GM12878 (cell line): Measurements from ENCODE around the gene UHRF1. TPM values are rescaled to one million over a fixed set of nuclear protein-coding genes. Genes with fewer than 3 reads are reported as not detected.
"Not testable (repeated sequence)": the region's sequence is repeated elsewhere in the genome, so short reads cannot be mapped to it uniquely, and the experiment has no call there.

ENCODE experiments used
- ATAC-seq: fragments of 200-7000 bp; cut with Tn5 transposase; 3 replicates; pipeline ENCODE4 v1.9.1; 2020; ENCODE audit warnings: mild to moderate bottlenecking, moderate library complexity
- BruUV-seq: library from RNA; stranded (reverse); fragments of 400-500 nt; replicated peaks from 2 replicates; lab custom pipeline; 2021; lab: Mats Ljungman, UMichigan
- CTCF ChIA-PET: fragments of 300-600 bp; sonication (Branson Sonifier 250); formaldehyde crosslinking; extraction: SDS; loops from one replicate; lab custom pipeline; 2021; ENCODE audit warnings: inconsistent platforms; lab: Yijun Ruan, JAX
- POLR2A ChIA-PET: fragments of 350-600 bp; formaldehyde crosslinking; extraction: SDS; loops from one replicate; lab custom pipeline; 2021; ENCODE audit warnings: inconsistent platforms; lab: Charles Lee
- RAD21 ChIA-PET: fragments of 300-600 bp; sonication (Branson Sonifier 250); formaldehyde crosslinking; loops from one replicate; lab custom pipeline; 2023; ENCODE audit warnings: antibody characterized with exemption; ENCODE audit not compliant: unreplicated experiment; lab: Charles Lee
- SMC1A ChIA-PET: fragments of 300-600 bp; sonication (Branson Sonifier 250); formaldehyde crosslinking; loops from one replicate; lab custom pipeline; 2023; ENCODE audit not compliant: unreplicated experiment, uncharacterized antibody; lab: Charles Lee
- DNase-seq: peaks from one replicate; pipeline ENCODE4 v3.0.0-alpha.2; 2011; ENCODE audit warnings: low read depth, low spot score
- FAIRE-seq: peaks from 3 replicates; lab custom pipeline; 2011; peaks lifted over from hg19 to GRCh38; lab: Jason Lieb, UNC
- H2AFZ ChIP-seq: 2 replicates; pipeline ENCODE4 v1.6.0; 2011; ENCODE audit warnings: low read depth, low read length, control low read depth; ENCODE audit not compliant: control insufficient read depth
- H3K27ac ChIP-seq: 2 replicates; pipeline ENCODE4 v1.5.1; 2011; ENCODE audit warnings: control low read depth; ENCODE audit not compliant: control insufficient read depth, insufficient read depth
- H3K27me3 ChIP-seq, 2 experiments: replicated peaks in 1 of 2; 2 replicates each; pipeline versions ENCODE4 v1.6.0 to v1.6.1; 2011; ENCODE audit warnings: low read length in 1 of 2; ENCODE audit not compliant: control insufficient read depth in 2 of 2, insufficient read depth in 2 of 2
- H3K36me3 ChIP-seq, 2 experiments: 2 replicates each; pipeline ENCODE4 v1.5.1; 2011; ENCODE audit warnings: low read length in 1 of 2; ENCODE audit not compliant: control insufficient read depth in 2 of 2, insufficient read depth in 2 of 2
- H3K4me1 ChIP-seq: 2 replicates; pipeline ENCODE4 v1.6.1; 2011; ENCODE audit warnings: mild to moderate bottlenecking, low read length, moderate library complexity, mixed read lengths; ENCODE audit not compliant: control insufficient read depth, insufficient read depth
- H3K4me2 ChIP-seq: 2 replicates; pipeline ENCODE4 v1.6.0; 2011; ENCODE audit warnings: control low read depth; ENCODE audit not compliant: control insufficient read depth, insufficient read depth
- H3K4me3 ChIP-seq: fragments of 200-600 bp; sonication (generic); 2 replicates; pipeline ENCODE4 v1.5.1; 2016
- H3K79me2 ChIP-seq: 2 replicates; pipeline ENCODE4 v1.6.0; 2011; ENCODE audit warnings: low read length; ENCODE audit not compliant: control insufficient read depth, insufficient read depth
- H3K9ac ChIP-seq: 2 replicates; pipeline ENCODE4 v1.8.0; 2011; ENCODE audit warnings: low read length, control low read depth, mixed read lengths; ENCODE audit not compliant: control insufficient read depth, insufficient read depth
- H3K9me3 ChIP-seq: replicated peaks from 3 replicates; pipeline ENCODE4 v1.5.1; 2011; ENCODE audit warnings: mild to moderate bottlenecking, low read length; ENCODE audit not compliant: control insufficient read depth, insufficient read depth
- H4K20me1 ChIP-seq: 2 replicates; pipeline ENCODE4 v1.6.0; 2011; ENCODE audit not compliant: control insufficient read depth, insufficient read depth
- CBFB ChIP-seq: IDR thresholded peaks from 2 replicates; pipeline ENCODE4 v1.6.1; 2016; ENCODE audit warnings: antibody characterized with exemption, low read depth
- EED ChIP-seq: sonication (generic); IDR thresholded peaks from 2 replicates; pipeline ENCODE4 v1.6.1; 2016; ENCODE audit warnings: antibody characterized with exemption, low read depth
- HDAC2 ChIP-seq: fragments of 200-600 bp; sonication (generic); IDR thresholded peaks from 2 replicates; pipeline ENCODE4 v1.6.1; 2017
- HSF1 ChIP-seq: fragments of 150-350 bp; IDR thresholded peaks from 2 replicates; pipeline ENCODE4 v1.6.1; 2014; ENCODE audit warnings: mild to moderate bottlenecking, low read depth, low read length
- MEF2B ChIP-seq: fragments of 450-650 bp; IDR thresholded peaks from 2 replicates; pipeline ENCODE4 v1.6.1; 2018; ENCODE audit warnings: mild to moderate bottlenecking, moderate library complexity; ENCODE audit not compliant: partially characterized antibody, poor library complexity, severe bottlenecking
- WGBS: methylation state at CpG from one replicate; pipeline ENCODE4 v1.1.6; 2016; ENCODE audit warnings: low lambda C conversion rate; ENCODE audit not compliant: insufficient replicate concordance, insufficient coverage; ENCODE audit errors: missing lambda C conversion rate; 5-methylcytosine and 5-hydroxymethylcytosine counted together
- in situ Hi-C: fragments of 300-500 bp; cut with MboI; formaldehyde crosslinking; loops from 9 replicates; pipeline ENCODE4 v1.14.3; 2018; ENCODE audit warnings: mixed read lengths
- intact Hi-C: fragments of 100-400 bp; cut with micrococcal nuclease; formaldehyde crosslinking; loops from one replicate; pipeline ENCODE4 v1.14.2; 2022; ENCODE audit not compliant: unreplicated experiment
- polyA plus RNA-seq, 11 experiments: library from polyadenylated mRNA; depleted of rRNA in 4 of 11; unstranded in 6 of 11; stranded (reverse) in 5 of 11; fragments of >200 nt; fragmentation: Nextera tagmentation in 4 of 11; fragmentation: Illumina TruSeq in 1 of 11; extraction: Ambion mirVana in 4 of 11; extraction: Trizol in 1 of 11; gene quantifications; 1 replicate in 1 of 11; 2 replicates in 10 of 11; pipeline versions ENCODE4 v1.2.1 to v1.2.3, GENCODE V29; 2011 to 2016; ENCODE audit warnings: inconsistent platforms in 2 of 11, missing spikeins in 2 of 11, low read depth in 1 of 11
- total RNA-seq, 4 experiments: library from RNA; depleted of rRNA in 3 of 4; stranded (reverse); fragments of >200 nt in 3 of 4; fragmentation: Illumina TruSeq in 1 of 4; extraction: Trizol in 1 of 4; gene quantifications; 2 replicates each; pipeline versions ENCODE4 v1.2.1 to v1.2.3, GENCODE V29; 2013 to 2021
- TF ChIP-seq, protein P1 (sequence below): fragments of 450-650 bp; IDR thresholded peaks from 2 replicates; pipeline ENCODE4 v1.6.1; 2017; ENCODE audit warnings: mild to moderate bottlenecking

The UHRF1 gene
- total and polyA plus RNA-seq, 10 of the 15 experiments (the other 5 are each of a cell fraction or from before 2014, with no cell fraction given) = 13.0 to 109 (median 37.7) TPM

DNA sequence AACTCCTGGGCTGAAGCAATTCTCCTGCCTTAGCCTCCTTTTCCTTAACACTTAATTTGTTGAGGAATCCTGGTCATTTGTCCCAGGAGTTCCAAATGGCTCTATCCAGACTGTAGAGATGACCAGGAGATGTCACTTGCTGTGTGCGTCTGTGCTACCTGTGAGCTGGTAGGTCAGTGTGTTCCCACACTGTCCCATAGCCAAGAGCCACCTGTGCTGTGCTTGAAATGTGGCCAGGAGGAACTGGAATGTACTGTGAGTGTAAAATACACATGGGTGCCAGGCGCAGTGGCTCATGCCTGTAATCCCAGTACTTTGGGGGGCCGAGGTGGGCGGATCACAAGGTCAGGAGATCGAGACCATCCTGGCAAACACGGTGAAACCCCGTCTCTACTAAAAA, 30.2 kb downstream of the UHRF1 start (continued):
- TF ChIP-seq HSF1 (no peak), MEF2B (no peak), EED (no peak), HDAC2 (no peak), CBFB (no peak)
- TF ChIP-seq, protein P1, sequence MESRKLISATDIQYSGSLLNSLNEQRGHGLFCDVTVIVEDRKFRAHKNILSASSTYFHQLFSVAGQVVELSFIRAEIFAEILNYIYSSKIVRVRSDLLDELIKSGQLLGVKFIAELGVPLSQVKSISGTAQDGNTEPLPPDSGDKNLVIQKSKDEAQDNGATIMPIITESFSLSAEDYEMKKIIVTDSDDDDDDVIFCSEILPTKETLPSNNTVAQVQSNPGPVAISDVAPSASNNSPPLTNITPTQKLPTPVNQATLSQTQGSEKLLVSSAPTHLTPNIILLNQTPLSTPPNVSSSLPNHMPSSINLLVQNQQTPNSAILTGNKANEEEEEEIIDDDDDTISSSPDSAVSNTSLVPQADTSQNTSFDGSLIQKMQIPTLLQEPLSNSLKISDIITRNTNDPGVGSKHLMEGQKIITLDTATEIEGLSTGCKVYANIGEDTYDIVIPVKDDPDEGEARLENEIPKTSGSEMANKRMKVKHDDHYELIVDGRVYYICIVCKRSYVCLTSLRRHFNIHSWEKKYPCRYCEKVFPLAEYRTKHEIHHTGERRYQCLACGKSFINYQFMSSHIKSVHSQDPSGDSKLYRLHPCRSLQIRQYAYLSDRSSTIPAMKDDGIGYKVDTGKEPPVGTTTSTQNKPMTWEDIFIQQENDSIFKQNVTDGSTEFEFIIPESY = no peak

DNA sequence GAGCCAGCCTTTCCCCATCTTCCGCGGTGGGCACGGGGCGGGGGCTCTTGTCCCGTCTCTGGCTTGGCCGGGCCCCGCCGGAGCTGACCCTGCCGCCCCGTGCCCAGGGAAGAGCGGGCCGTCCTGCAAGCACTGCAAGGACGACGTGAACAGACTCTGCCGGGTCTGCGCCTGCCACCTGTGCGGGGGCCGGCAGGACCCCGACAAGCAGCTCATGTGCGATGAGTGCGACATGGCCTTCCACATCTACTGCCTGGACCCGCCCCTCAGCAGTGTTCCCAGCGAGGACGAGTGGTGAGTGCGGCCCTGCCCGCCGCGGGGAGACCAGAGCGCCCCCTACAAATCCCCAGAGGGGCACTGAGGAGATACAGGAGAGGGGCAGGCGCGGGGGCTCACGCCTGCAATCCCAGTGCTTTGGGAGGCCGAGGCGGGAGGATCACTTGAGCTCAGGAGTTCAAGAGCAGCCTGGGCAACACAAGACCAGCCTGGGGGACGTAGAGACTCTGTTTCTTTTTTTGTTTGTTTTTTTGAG, 32.4 kb downstream of the UHRF1 start:
- POLR2A ChIA-PET, BruUV-seq, intact Hi-C loops, H3K27me3 ChIP-seq, H3K27ac ChIP-seq, RAD21 ChIA-PET, ATAC-seq, H3K9ac ChIP-seq, H3K4me1 ChIP-seq, H3K79me2 ChIP-seq, H3K9me3 ChIP-seq, SMC1A ChIA-PET, H3K4me2 ChIP-seq, H2AFZ ChIP-seq, in situ Hi-C loops, FAIRE-seq, H4K20me1 ChIP-seq, DNase-seq, H3K4me3 ChIP-seq: not testable (repeated sequence)
- peaks cover 8 to 25% of the 10 kb centered on the region in 2 experiments; a peak in 3 of 4 replicates for H3K36me3 ChIP-seq
- WGBS = 99% methylated on average over 35 of the region's 35 CpGs
- CTCF ChIA-PET = interaction anchor here (0.6 kb wide), 1 partner anchor 65 kb away, joined by 3 read pairs; no protein-coding TSS in a partner anchor

DNA sequence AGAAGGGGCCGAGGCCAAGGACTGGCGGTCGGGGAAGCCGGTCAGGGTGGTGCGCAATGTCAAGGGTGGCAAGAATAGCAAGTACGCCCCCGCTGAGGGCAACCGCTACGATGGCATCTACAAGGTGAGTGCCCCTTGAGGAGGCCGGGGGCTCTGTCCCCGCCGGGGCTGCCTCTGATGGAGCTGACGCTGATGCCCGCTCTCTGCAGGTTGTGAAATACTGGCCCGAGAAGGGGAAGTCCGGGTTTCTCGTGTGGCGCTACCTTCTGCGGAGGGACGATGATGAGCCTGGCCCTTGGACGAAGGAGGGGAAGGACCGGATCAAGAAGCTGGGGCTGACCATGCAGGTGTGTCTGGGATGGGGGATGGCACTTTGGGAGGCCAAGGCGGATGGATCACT, 41.3 kb downstream of the UHRF1 start:
- intact Hi-C loops, SMC1A ChIA-PET, H3K4me1 ChIP-seq, H3K4me2 ChIP-seq, BruUV-seq, H3K27me3 ChIP-seq, H3K4me3 ChIP-seq, H3K27ac ChIP-seq, H2AFZ ChIP-seq, in situ Hi-C loops, H3K79me2 ChIP-seq, POLR2A ChIA-PET, DNase-seq, H3K9ac ChIP-seq, H3K9me3 ChIP-seq, H4K20me1 ChIP-seq, FAIRE-seq, CTCF ChIA-PET, RAD21 ChIA-PET, ATAC-seq: not testable (repeated sequence)
- 97% methylated on average over 20 of the region's 23 CpGs for WGBS
- peaks cover 14 to 30% of the 10 kb centered on the region in 2 experiments; a peak in 3 of 4 replicates for H3K36me3 ChIP-seq
